Smooth muscle cell of trachea (primary cell): ENCODE results near the gene MYH16. TPM values are rescaled to one million over a fixed set of nuclear protein-coding genes. Genes with fewer than 3 reads are reported as not detected.

ENCODE experiments used
- total RNA-seq: library from RNA; depleted of rRNA; stranded (reverse); fragments of >200 nt; gene quantifications from 2 replicates; pipeline ENCODE4 v1.2.1, GENCODE V29; 2014

The MYH16 gene
- not detected in 2 replicates for total RNA-seq

DNA sequence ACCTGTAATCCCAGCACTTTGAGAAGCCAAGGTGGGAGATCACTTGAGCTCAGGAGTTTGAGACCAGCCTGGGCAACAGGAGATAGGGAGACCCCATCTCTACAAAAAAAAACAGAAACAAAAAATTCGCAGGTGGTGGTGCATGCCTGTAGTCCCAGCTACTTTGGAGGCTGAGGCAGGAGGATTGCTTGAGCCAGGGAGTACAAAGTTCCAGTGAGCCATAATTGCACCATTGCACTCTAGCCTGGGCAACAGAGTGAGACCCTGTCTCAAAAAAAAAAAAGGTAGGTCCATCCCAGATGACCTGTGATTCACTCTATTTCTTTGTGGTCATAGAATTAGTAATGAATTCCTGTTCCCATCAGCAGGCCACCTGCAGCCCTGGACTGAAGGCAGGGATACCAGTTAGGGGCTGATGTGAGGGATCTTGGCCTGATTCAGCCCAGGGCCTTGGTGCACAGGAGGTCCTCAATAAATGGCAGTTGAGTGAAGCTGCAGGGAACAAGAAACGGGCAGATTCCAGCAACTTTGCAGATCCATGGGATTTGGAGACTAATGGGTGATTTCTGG, at the start of gene MYH16:
Gene MYH16, plus strand, starts transcription at position 364 of the 570 bp plus-strand sequence.

DNA sequence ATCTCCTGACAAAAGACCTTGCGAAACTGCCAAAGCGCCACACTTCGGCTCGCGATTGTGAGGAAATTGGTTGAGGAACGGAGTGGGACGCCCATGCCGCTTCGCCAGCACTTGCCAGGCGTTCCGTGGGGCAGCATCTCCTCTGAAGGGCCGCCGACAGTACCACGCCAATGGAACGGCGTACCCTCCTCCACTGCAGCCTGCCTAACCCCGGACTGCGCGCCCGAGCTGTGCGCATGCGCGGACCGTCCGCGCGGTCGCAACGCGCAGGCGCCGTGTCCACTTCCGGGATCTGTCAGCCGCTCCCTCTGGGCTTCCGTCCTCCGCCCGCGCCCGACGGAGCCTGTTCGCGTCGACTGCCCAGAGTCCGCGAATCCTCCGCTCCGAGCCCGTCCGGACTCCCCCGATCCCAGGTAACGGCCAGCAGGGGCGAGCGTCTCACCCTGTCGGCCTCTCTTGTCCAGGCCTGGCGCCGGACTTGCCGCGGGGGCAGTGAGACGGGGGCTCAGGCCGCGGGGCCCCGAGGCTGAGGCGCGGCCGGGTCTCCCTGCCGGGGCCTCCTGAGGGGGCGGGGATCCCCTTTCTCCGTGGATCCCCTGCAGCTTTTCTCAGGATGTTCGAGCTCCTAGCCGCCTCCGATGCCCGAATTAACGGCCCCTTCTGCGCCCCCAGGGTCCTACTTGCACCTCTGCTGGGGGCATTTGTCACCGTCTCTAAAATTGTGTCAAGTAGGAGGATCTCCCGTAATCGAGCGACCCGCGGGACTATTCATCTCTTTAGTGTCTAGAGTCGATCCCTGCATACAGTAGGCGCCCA, 53.2 kb downstream of the MYH16 start, which contains the start of gene ARPC1A:
Gene ARPC1A, plus strand, starts transcription at position 307 of the 816 bp plus-strand sequence. CDS start 7,456 bp downstream, outside the sequence.

Other genes with a start within 250 kb of the MYH16 start
- 24.1 and 25.0 TPM in 2 replicates for gene SMURF1, start 128.7 kb upstream of the MYH16 start, total RNA-seq
- not detected in 2 replicates for gene KPNA7, start 64.7 kb upstream of the MYH16 start, total RNA-seq
- 298 and 410 TPM in 2 replicates for gene ARPC1A, start 53.1 kb downstream of the MYH16 start, total RNA-seq
- gene ARPC1B, start 101.9 kb downstream of the MYH16 start, total RNA-seq: 567 and 592 TPM in 2 replicates
- 46.3 and 119 TPM in 2 replicates for gene PDAP1, start 135.8 kb downstream of the MYH16 start, total RNA-seq
- 79.9 and 101 TPM in 2 replicates for gene BUD31, start 136.1 kb downstream of the MYH16 start, total RNA-seq
- 6.8 and 12.2 TPM in 2 replicates for gene PTCD1, start 166.0 kb downstream of the MYH16 start, total RNA-seq
- 27.9 and 49.3 TPM in 2 replicates for gene CPSF4, start 166.1 kb downstream of the MYH16 start, total RNA-seq
- 320 and 523 TPM in 2 replicates for gene ATP5MF, start 193.3 kb downstream of the MYH16 start, total RNA-seq
- 4.6 and 9.0 TPM in 2 replicates for gene ZNF789, start 200.1 kb downstream of the MYH16 start, total RNA-seq
- gene ZNF394, start 227.4 kb downstream of the MYH16 start, total RNA-seq: 25.8 and 30.0 TPM in 2 replicates
- 12.2 and 12.4 TPM in 2 replicates for gene ZKSCAN5, start 231.8 kb downstream of the MYH16 start, total RNA-seq